GM12865 (cell line): Measurements from ENCODE around the gene SEC61B.

ENCODE experiments used
- DNase-seq: peaks from one replicate; pipeline ENCODE4 v3.0.0; 2010; ENCODE audit warnings: low read depth
- H3K4me3 ChIP-seq: 2 replicates; pipeline ENCODE4 v1.5.1; 2011; ENCODE audit warnings: mild to moderate bottlenecking, low read depth, low read length, control low read depth
- TF ChIP-seq, protein P1 (sequence below): IDR thresholded peaks from 2 replicates; pipeline ENCODE4 v1.5.1; 2011; ENCODE audit warnings: low read length, control low read depth, low read depth, inconsistent platforms; ENCODE audit not compliant: insufficient read depth; ENCODE audit errors: missing control alignments

SEC61B gene

GRCh38 chr9:99201603-99202002, 20.5 kb upstream of the SEC61B start:
- DNase-seq, result no peak
- H3K4me3 ChIP-seq, result no peak overlapping the region
- TF ChIP-seq, protein P1, sequence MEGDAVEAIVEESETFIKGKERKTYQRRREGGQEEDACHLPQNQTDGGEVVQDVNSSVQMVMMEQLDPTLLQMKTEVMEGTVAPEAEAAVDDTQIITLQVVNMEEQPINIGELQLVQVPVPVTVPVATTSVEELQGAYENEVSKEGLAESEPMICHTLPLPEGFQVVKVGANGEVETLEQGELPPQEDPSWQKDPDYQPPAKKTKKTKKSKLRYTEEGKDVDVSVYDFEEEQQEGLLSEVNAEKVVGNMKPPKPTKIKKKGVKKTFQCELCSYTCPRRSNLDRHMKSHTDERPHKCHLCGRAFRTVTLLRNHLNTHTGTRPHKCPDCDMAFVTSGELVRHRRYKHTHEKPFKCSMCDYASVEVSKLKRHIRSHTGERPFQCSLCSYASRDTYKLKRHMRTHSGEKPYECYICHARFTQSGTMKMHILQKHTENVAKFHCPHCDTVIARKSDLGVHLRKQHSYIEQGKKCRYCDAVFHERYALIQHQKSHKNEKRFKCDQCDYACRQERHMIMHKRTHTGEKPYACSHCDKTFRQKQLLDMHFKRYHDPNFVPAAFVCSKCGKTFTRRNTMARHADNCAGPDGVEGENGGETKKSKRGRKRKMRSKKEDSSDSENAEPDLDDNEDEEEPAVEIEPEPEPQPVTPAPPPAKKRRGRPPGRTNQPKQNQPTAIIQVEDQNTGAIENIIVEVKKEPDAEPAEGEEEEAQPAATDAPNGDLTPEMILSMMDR, result no peak

- H3K4me3 ChIP-seq, result no peak overlapping the region
- TF ChIP-seq, protein P1, result no peak
- no peak for DNase-seq
Observed at GRCh38 chr9:99210572-99210971, 11.5 kb upstream of the SEC61B start.

DNA sequence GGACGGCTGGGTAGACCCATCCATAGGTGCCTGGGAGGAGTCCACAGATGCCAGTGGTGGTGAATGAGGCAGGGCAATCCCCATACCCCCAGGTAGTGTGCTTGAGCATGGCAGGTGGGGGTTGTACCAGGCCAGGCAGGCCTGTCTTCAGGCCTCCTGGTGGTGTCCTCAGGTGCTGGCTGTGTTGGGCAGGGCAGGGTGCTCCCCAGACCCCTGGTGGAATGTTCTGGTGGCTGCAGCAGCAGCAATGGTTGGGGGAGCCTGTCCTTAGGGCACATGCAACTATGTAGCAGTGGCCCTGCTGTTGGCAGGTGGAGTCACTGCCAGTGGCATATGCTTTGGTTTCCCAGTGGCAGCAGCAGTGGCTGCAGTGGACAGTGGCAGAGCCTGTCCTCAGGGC, 10.3 kb upstream of the SEC61B start:
- no peak overlapping the region for H3K4me3 ChIP-seq
- TF ChIP-seq, protein P1, result peak; percentile 20
- peak; percentile 29 for DNase-seq

- H3K4me3 ChIP-seq, result no peak overlapping the region
- no peak for DNase-seq
- TF ChIP-seq, protein P1, result no peak
Observed at GRCh38 chr9:99213197-99213596, 8.9 kb upstream of the SEC61B start.

DNA sequence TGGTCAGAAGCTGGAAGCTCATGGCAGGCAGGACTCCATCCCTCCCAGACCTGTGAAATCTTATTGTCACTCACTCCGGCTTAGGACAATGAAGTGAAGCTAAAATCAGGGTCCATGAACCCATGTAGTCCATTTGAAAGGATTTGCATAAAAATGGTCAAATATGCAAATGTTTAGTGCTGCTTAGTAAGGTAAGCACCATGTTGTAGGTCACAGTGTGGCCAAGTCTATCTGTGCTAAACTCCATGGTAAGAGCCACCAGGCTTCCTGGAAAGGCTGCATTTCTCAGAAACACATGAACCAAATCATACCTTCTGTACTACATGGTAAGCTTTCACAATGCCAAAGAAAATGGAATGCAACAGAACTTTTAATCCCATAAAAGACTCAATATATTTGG, 6.0 kb upstream of the SEC61B start:
- H3K4me3 ChIP-seq, result no peak overlapping the region
- TF ChIP-seq, protein P1, result no peak
- DNase-seq, result no peak

DNA sequence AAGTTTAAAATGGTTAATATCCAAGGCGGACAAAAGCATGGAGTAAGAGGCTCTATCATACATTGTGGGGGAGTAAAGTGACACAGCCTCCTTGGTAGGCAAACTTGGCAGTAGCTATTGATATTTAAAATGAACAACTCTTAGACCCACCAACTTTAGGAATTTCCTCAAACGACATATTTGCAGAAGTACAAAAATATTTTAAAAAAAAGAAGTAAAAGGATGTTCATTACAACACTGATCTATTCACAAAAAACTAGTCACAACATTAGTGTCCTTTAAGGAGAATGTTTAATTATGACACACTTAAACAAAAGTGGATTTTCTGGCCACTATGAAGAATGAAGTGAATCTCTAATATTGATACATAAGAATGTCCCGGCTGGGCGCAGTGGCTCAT, 2.1 kb upstream of the SEC61B start:
- TF ChIP-seq, protein P1, result no peak
- no peak for DNase-seq
- peak overlapping the region; percentile 65 for H3K4me3 ChIP-seq

DNA sequence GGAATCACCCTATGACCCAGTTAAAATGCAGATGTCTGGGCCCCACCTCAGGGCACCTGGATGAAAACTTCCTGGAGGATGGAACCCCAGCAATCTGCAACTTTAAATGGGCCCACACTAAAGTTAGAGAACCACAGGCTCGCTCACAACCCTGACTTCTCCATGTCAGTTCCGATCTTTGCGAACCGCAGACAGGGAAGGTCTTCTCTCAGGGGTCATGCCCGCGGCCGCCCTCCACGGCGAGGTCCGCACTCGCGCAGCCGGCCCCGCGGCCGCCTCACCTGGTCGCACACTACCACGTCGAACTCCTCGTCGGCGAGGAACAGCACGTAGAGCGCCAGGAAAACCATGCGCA, 839 bp upstream of the SEC61B start:
- TF ChIP-seq, protein P1, result no peak
- H3K4me3 ChIP-seq, result peak overlapping the region; percentile 65
- DNase-seq, result no peak
